SU-DHL-6 (cell line): ENCODE data around the gene KPRP.

ENCODE experiments used
- H2AFZ ChIP-seq: fragments of 200-600 bp; sonication (generic); 2 replicates; pipeline ENCODE4 v1.6.1; 2014; ENCODE audit warnings: low read depth, mild to moderate bottlenecking, moderate library complexity, mixed read lengths, antibody characterized with exemption, low read length; ENCODE audit not compliant: severe bottlenecking
- H3F3A ChIP-seq: fragments of 200-600 bp; shearing (Covaris generic); 2 replicates; pipeline ENCODE4 v1.6.0; 2016; ENCODE audit warnings: antibody characterized with exemption, mild to moderate bottlenecking; ENCODE audit not compliant: insufficient read depth
- H3K27ac ChIP-seq: fragments of 200-600 bp; sonication (generic); 2 replicates; pipeline ENCODE4 v1.5.1; 2016; ENCODE audit warnings: low read depth, mild to moderate bottlenecking, low read length, moderate library complexity, mixed read lengths
- H3K27me3 ChIP-seq: fragments of 200-600 bp; sonication (generic), shearing (Covaris generic); 2 replicates; pipeline ENCODE4 v1.6.0; 2014; ENCODE audit warnings: mild to moderate bottlenecking, low read length
- H3K36me3 ChIP-seq: fragments of 200-600 bp; sonication (generic); 2 replicates; pipeline ENCODE4 v1.6.1; 2014; ENCODE audit warnings: mild to moderate bottlenecking, low read length, mixed read lengths
- H3K4me2 ChIP-seq: fragments of 300-600, 200-600 bp; shearing (Covaris generic), sonication (generic); 2 replicates; pipeline ENCODE4 v1.6.0; 2014; ENCODE audit warnings: low read length, low read depth, mild to moderate bottlenecking; ENCODE audit not compliant: poor library complexity, severe bottlenecking
- H3K4me3 ChIP-seq: fragments of 200-600 bp; sonication (generic); 2 replicates; pipeline ENCODE4 v1.5.1; 2014; ENCODE audit warnings: antibody characterized with exemption, low read length, mild to moderate bottlenecking, mixed read lengths; ENCODE audit not compliant: insufficient read depth, poor library complexity, severe bottlenecking
- H3K79me2 ChIP-seq: fragments of 200-600 bp; sonication (generic); 2 replicates; pipeline ENCODE4 v1.6.1; 2014; ENCODE audit warnings: mild to moderate bottlenecking, low read length, moderate library complexity; ENCODE audit not compliant: insufficient read depth
- H3K9ac ChIP-seq: fragments of 200-600 bp; sonication (generic); 2 replicates; pipeline ENCODE4 v1.7.0; 2014; ENCODE audit warnings: mild to moderate bottlenecking, low read length
- H3K9me2 ChIP-seq: fragments of 200-600 bp; sonication (generic); replicated peaks from 2 replicates; pipeline ENCODE4 v1.6.1; 2014; ENCODE audit warnings: low read length; ENCODE audit not compliant: insufficient read depth
- H3K9me3 ChIP-seq: fragments of 200-600 bp; sonication (generic); 2 replicates; pipeline ENCODE4 v1.6.1; 2014; ENCODE audit warnings: low read length, mixed read lengths; ENCODE audit not compliant: insufficient read depth
- H4K20me1 ChIP-seq: fragments of 200-600 bp; sonication (generic); 2 replicates; pipeline ENCODE4 v1.6.1; 2014; ENCODE audit warnings: low read depth, mild to moderate bottlenecking, antibody characterized with exemption, low read length, moderate library complexity, mixed read lengths
- EZH2phosphoT487 ChIP-seq: fragments of 200-600 bp; sonication (generic), shearing (Covaris generic); conservative IDR thresholded peaks from 2 replicates; pipeline ENCODE4 v1.6.1; 2018; ENCODE audit warnings: mild to moderate bottlenecking, antibody characterized with exemption, low read length, moderate library complexity, mixed read lengths
- TF ChIP-seq, protein P1 (sequence below): fragments of 200-600 bp; sonication (generic); IDR thresholded peaks from one replicate; pipeline ENCODE4 v1.5.1; 2017; ENCODE audit warnings: antibody characterized with exemption, mild to moderate bottlenecking, low read length, moderate library complexity; ENCODE audit not compliant: insufficient read depth, poor library complexity, severe bottlenecking

KPRP gene

DNA sequence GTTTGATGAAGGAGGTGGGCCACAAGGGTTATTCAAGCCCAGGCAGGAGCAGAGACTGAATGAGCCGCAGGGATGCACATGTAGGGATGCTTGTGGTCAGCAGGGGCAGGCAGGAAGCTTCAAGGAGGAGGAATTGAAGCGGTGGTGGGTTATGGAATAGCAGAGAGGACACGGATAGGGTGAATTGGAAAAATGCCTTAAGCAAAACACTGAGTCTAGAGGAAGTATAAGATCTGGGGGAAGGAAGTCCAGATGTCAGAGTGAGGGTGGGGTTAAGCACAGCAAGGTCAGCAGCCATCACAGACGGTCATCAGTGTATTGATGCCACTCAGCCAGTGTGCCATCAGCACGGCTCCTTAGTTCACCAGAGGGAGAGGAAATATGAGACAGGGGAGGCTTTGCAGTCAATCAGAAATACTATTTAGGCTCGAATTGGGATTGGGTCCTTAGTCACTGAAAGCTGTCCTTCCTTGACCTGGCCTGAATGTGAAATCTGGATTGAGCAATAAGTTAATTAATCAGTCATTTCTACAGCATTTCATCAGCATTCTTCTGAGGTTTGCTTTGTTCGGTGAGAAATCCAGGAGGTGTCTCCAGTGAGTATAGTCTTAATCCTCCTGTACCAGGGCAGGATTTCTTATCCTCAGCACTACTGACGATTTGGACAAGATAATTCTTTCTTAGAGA is 11.2 kb downstream of the KPRP start:
- no peaks in the 10 kb centered on the region for H3K79me2 ChIP-seq
- H3K27ac ChIP-seq, result no peak overlapping the region
- H3K9me3 ChIP-seq, result no peaks in the 10 kb centered on the region
- no peaks in the 10 kb centered on the region for H3F3A ChIP-seq
- H2AFZ ChIP-seq, result no peak overlapping the region
- H3K27me3 ChIP-seq, result no peaks in the 10 kb centered on the region
- no peak overlapping the region for H3K9ac ChIP-seq
- H3K9me2 ChIP-seq, result no peaks in the 10 kb centered on the region
- H3K4me3 ChIP-seq, result no peak overlapping the region
- H3K36me3 ChIP-seq, result no peaks in the 10 kb centered on the region
- TF ChIP-seq EZH2phosphoT487, result no peak
- TF ChIP-seq, protein P1, sequence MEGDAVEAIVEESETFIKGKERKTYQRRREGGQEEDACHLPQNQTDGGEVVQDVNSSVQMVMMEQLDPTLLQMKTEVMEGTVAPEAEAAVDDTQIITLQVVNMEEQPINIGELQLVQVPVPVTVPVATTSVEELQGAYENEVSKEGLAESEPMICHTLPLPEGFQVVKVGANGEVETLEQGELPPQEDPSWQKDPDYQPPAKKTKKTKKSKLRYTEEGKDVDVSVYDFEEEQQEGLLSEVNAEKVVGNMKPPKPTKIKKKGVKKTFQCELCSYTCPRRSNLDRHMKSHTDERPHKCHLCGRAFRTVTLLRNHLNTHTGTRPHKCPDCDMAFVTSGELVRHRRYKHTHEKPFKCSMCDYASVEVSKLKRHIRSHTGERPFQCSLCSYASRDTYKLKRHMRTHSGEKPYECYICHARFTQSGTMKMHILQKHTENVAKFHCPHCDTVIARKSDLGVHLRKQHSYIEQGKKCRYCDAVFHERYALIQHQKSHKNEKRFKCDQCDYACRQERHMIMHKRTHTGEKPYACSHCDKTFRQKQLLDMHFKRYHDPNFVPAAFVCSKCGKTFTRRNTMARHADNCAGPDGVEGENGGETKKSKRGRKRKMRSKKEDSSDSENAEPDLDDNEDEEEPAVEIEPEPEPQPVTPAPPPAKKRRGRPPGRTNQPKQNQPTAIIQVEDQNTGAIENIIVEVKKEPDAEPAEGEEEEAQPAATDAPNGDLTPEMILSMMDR, result no peak
- H3K4me2 ChIP-seq, result no peak overlapping the region
- H4K20me1 ChIP-seq, result no peaks in the 10 kb centered on the region

DNA sequence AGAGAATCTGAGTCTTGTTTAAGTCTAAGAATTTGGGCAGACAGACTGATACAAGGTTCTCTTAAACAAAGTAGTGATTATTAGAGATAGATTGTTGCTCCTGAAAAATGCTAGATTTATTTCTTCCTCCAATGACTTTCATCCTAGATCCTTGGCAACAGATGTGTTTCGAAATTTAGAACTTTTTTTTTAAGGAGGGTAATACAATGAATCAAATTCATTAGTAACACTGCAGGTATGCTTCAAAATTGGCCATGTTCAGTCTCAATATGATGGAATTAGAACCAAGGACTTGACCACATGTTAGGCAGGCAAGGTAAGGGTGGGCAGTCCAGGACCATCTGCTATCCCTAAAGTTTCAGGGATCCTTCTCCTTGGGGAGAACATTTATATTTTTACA is 12.6 kb downstream of the KPRP start:
- Histone ChIP-seq H3K27me3 (no peaks in the 10 kb centered on the region), H3K79me2 (no peaks in the 10 kb centered on the region), H2AFZ (no peak overlapping the region), H3F3A (no peaks in the 10 kb centered on the region), H3K4me2 (no peak overlapping the region), H3K9me2 (no peaks in the 10 kb centered on the region), H3K36me3 (no peaks in the 10 kb centered on the region), H3K27ac (no peak overlapping the region), H3K4me3 (no peak overlapping the region), H4K20me1 (no peaks in the 10 kb centered on the region), H3K9ac (no peak overlapping the region), H3K9me3 (no peaks in the 10 kb centered on the region)
- TF ChIP-seq, protein P1, result no peak
- no peak for TF ChIP-seq EZH2phosphoT487

DNA sequence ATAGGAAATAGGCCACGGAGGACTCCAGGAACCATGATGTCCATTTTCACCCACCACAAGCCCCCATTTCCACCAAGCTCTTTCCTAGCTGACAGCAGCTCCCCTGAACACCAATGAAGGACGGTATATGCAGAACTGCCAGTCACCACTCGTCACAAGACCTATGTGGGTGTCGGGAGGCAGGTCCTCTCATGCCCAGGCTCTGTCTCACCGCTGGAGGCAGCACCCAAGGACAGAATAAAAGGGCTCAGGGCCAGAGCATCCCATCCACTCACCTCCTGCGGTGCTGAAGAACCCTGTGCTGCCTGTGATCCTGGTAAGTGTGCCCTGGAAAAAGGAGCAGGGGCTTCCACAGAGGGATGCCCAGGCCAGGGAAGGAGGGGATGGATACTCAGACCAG is 17.1 kb downstream of the KPRP start, which contains the start of gene LCE1F:
Gene LCE1F, plus strand, starts transcription at position 266 of the 400 bp plus-strand sequence. CDS start 1,232 bp downstream, outside the sequence.
- TF ChIP-seq EZH2phosphoT487, result no peak
- TF ChIP-seq, protein P1, result no peak
- Histone ChIP-seq H3K4me3 (no peak within 1 kb of the TSS), H3F3A (no peaks in the 10 kb centered on the region), H3K27me3 (no peaks in the 10 kb centered on the region), H3K27ac (no peak within 1 kb of the TSS), H3K79me2 (no peaks in the 10 kb centered on the region), H3K4me2 (no peak within 1 kb of the TSS), H3K36me3 (no peaks in the 10 kb centered on the region), H2AFZ (no peak within 1 kb of the TSS), H3K9ac (no peak within 1 kb of the TSS), H3K9me2 (no peaks in the 10 kb centered on the region), H4K20me1 (no peaks in the 10 kb centered on the region), H3K9me3 (no peaks in the 10 kb centered on the region)
